Neural progenitor cell (in vitro differentiated cells): ENCODE measurements around the gene KLF8. TPM values are rescaled to one million over a fixed set of nuclear protein-coding genes. Genes with fewer than 3 reads are reported as not detected.
A peak's percentile ranks its signal among the peaks of the same experiment; 100 is the strongest.

Experiments used
- DNase-seq: peaks from one replicate; pipeline ENCODE4 v3.0.0-alpha.2; 2016; ENCODE audit warnings: low spot score
- H2AFZ ChIP-seq: fragments of 200-600 bp; sonication (generic); replicated peaks from 2 replicates; pipeline ENCODE4 v1.6.1; 2016; ENCODE audit warnings: antibody characterized with exemption
- H3F3A ChIP-seq: fragments of 200-600 bp; sonication (generic); 2 replicates; pipeline ENCODE4 v1.6.1; 2016; ENCODE audit warnings: antibody characterized with exemption, low read depth
- H3K27ac ChIP-seq: fragments of 200-600 bp; sonication (generic); 2 replicates; pipeline ENCODE4 v1.5.1; 2016; ENCODE audit warnings: mild to moderate bottlenecking
- H3K27me3 ChIP-seq: fragments of 200-600 bp; sonication (generic); 2 replicates; pipeline ENCODE4 v1.6.1; 2016; ENCODE audit warnings: mild to moderate bottlenecking, moderate library complexity
- H3K36me3 ChIP-seq: fragments of 200-600 bp; sonication (generic); 2 replicates; pipeline ENCODE4 v1.5.1; 2016
- H3K4me1 ChIP-seq: fragments of 200-600 bp; sonication (generic); 2 replicates; pipeline ENCODE4 v1.6.1; 2016; ENCODE audit warnings: mixed run types
- H3K4me2 ChIP-seq: fragments of 200-600 bp; sonication (generic); 2 replicates; pipeline ENCODE4 v1.6.1; 2016
- H3K4me3 ChIP-seq: fragments of 200-600 bp; sonication (generic); 2 replicates; pipeline ENCODE4 v1.5.1; 2016
- H3K79me2 ChIP-seq: fragments of 200-600 bp; sonication (generic); 2 replicates; pipeline ENCODE4 v1.6.1; 2016; ENCODE audit warnings: low read depth
- H3K9ac ChIP-seq: fragments of 200-600 bp; sonication (generic); 2 replicates; pipeline ENCODE4 v1.6.1; 2016
- H3K9me3 ChIP-seq: fragments of 200-600 bp; sonication (generic); 2 replicates; pipeline ENCODE4 v1.5.1; 2016; ENCODE audit warnings: low read depth
- H4K20me1 ChIP-seq: fragments of 200-600 bp; sonication (generic); 2 replicates; pipeline ENCODE4 v1.6.1; 2016; ENCODE audit warnings: low read depth
- H3K27ac Mint-ChIP-seq: 3 replicates; pipeline ENCODE4 v1.8.0; 2021; ENCODE audit warnings: mixed read lengths
- H3K27me3 Mint-ChIP-seq: 2 replicates; pipeline ENCODE4 v1.8.0; 2022; ENCODE audit warnings: low read depth, mild to moderate bottlenecking, inconsistent platforms, moderate library complexity, mixed read lengths; ENCODE audit not compliant: insufficient read depth
- H3K36me3 Mint-ChIP-seq: 3 replicates; pipeline ENCODE4 v1.8.0; 2021; ENCODE audit warnings: mixed read lengths
- H3K4me1 Mint-ChIP-seq: 3 replicates; pipeline ENCODE4 v1.8.0; 2021; ENCODE audit warnings: mixed read lengths
- H3K4me3 Mint-ChIP-seq: 3 replicates; pipeline ENCODE4 v1.8.0; 2021; ENCODE audit warnings: mild to moderate bottlenecking, moderate library complexity, mixed read lengths
- H3K9me3 Mint-ChIP-seq: 3 replicates; pipeline ENCODE4 v1.8.0; 2020; ENCODE audit warnings: mixed read lengths
- EZH2 ChIP-seq: fragments of 200-600 bp; sonication (generic); IDR thresholded peaks from 2 replicates; pipeline ENCODE4 v1.6.1; 2017; ENCODE audit warnings: antibody characterized with exemption, mild to moderate bottlenecking, moderate library complexity
- EZH2phosphoT487 ChIP-seq: fragments of 200-600 bp; sonication (generic); IDR thresholded peaks from 2 replicates; pipeline ENCODE4 v1.6.1; 2017; ENCODE audit warnings: antibody characterized with exemption
- total RNA-seq: library from RNA; depleted of rRNA; stranded (reverse); fragments of >200 nt; gene quantifications from 2 replicates; pipeline ENCODE4 v1.2.3, GENCODE V29; 2015; ENCODE audit warnings: low replicate concordance
- TF ChIP-seq, protein P1 (sequence below): fragments of 200-600 bp; sonication (generic); IDR thresholded peaks from 2 replicates; pipeline ENCODE4 v1.5.1; 2017; ENCODE audit warnings: antibody characterized with exemption, mild to moderate bottlenecking

The KLF8 gene
- total RNA-seq, 1 donor from 2014 or later: 14.8 TPM

DNA sequence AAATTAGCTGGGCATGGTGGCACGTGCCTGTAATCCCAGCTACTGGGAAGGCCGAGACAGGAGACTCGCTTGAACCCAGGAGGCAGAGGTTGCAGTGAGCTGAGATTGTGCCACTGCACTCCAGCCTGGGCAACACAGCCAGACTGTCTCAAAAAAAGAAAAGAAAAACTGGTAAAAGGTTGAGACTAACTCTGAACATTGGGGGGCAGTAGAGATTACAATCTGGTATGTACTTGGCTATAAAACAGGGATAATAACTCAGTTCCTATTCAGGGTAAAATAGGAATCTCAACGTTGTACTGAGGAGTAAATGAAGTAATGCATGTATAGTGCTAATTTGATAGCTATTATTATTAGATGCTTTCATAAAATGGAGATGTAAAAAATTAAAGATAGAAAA, 12.5 kb upstream of the KLF8 start:
- H3K36me3 ChIP-seq: no peaks in the 10 kb centered on the region
- no peak overlapping the region for H3K4me3 ChIP-seq
- no peak overlapping the region for H3K27ac ChIP-seq
- H3K4me2 ChIP-seq: no peak overlapping the region
- H3K36me3 Mint-ChIP-seq: no peaks in the 10 kb centered on the region
- DNase-seq: peak; percentile 4
- H4K20me1 ChIP-seq: no peaks in the 10 kb centered on the region
- H3K27me3 ChIP-seq: no peaks in the 10 kb centered on the region
- no peaks in the 10 kb centered on the region for H3K4me1 Mint-ChIP-seq
- H3K79me2 ChIP-seq: no peaks in the 10 kb centered on the region
- H2AFZ ChIP-seq: no peak overlapping the region
- H3K27me3 Mint-ChIP-seq: no peaks in the 10 kb centered on the region
- H3K9ac ChIP-seq: no peak overlapping the region
- no peak overlapping the region for H3K27ac Mint-ChIP-seq
- no peak overlapping the region for H3K4me3 Mint-ChIP-seq
- peaks cover 5% of the 10 kb centered on the region for H3K9me3 Mint-ChIP-seq
- peaks cover 4% of the 10 kb centered on the region for H3K9me3 ChIP-seq
- H3F3A ChIP-seq: no peaks in the 10 kb centered on the region
- TF ChIP-seq, protein P1, sequence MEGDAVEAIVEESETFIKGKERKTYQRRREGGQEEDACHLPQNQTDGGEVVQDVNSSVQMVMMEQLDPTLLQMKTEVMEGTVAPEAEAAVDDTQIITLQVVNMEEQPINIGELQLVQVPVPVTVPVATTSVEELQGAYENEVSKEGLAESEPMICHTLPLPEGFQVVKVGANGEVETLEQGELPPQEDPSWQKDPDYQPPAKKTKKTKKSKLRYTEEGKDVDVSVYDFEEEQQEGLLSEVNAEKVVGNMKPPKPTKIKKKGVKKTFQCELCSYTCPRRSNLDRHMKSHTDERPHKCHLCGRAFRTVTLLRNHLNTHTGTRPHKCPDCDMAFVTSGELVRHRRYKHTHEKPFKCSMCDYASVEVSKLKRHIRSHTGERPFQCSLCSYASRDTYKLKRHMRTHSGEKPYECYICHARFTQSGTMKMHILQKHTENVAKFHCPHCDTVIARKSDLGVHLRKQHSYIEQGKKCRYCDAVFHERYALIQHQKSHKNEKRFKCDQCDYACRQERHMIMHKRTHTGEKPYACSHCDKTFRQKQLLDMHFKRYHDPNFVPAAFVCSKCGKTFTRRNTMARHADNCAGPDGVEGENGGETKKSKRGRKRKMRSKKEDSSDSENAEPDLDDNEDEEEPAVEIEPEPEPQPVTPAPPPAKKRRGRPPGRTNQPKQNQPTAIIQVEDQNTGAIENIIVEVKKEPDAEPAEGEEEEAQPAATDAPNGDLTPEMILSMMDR: peak; percentile 35
- no peak for TF ChIP-seq EZH2
- H3K4me1 ChIP-seq: no peaks in the 10 kb centered on the region

DNA sequence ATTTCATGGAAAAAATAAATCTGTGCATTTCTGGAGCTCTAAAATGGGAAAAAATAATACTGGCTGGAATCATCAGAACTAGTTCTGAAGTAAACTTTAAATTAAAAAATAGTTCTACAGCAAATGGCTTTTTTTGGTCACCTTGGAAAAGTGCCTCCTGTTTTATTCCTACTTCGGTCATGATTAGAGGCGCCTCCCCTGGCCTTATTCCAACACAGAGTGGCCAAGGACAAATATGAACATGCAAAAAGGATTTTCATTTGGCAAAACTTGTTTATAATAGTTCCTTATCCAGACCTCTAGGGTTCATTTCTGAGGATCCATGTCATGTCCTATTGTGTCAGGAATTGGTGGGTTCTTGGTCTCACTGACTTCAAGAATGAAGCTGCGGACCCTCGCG, 11.1 kb upstream of the KLF8 start:
- Histone ChIP-seq H3K9me3 (peaks cover 4% of the 10 kb centered on the region), H3F3A (no peaks in the 10 kb centered on the region), H3K4me1 (no peaks in the 10 kb centered on the region), H3K27ac (no peak overlapping the region), H3K27me3 (no peaks in the 10 kb centered on the region), H3K9ac (no peak overlapping the region), H3K79me2 (no peaks in the 10 kb centered on the region), H3K4me3 (no peak overlapping the region), H4K20me1 (no peaks in the 10 kb centered on the region), H2AFZ (no peak overlapping the region), H3K4me2 (no peak overlapping the region), H3K36me3 (no peaks in the 10 kb centered on the region)
- Mint-ChIP-seq H3K36me3 (no peaks in the 10 kb centered on the region), H3K9me3 (peaks cover 5% of the 10 kb centered on the region), H3K27me3 (no peaks in the 10 kb centered on the region), H3K27ac (no peak overlapping the region), H3K4me1 (no peaks in the 10 kb centered on the region), H3K4me3 (no peak overlapping the region)
- TF ChIP-seq, protein P1: no peak
- TF ChIP-seq EZH2 (no peak), EZH2phosphoT487 (no peak)
- no peak for DNase-seq

DNA sequence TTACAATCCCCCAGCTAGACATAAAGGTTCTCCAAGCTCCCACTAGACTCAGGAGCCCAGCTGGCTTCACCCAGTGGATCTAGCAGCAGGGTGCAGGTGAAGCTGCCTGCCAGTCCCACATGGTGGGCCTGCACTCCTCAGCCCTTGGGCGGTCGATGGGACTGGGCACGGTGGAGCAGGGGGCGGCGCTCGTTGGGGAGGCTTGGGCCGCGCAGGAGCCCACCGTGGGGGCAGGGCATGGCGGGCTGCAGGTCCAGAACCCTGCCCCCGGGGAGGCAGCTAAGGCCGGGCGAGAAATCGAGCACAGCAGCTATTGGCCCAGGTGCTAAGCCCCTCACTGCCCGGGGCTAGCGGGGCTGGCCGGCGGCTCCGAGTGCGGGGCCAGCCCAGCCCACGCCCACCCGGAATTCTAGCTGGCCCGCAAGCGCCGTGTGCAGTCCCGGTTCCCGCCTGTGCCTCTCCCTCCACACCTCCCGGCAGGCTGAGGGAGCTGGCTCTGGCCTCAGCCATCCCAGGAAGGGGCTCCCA, 9.6 kb upstream of the KLF8 start:
- TF ChIP-seq, protein P1: no peak
- TF ChIP-seq EZH2phosphoT487 (no peak), EZH2 (no peak)
- Histone ChIP-seq H3K36me3 (no peaks in the 10 kb centered on the region), H3K9ac (no peak overlapping the region), H3K27ac (no peak overlapping the region), H3K9me3 (peaks cover 4% of the 10 kb centered on the region), H3K4me1 (no peaks in the 10 kb centered on the region), H3K4me3 (no peak overlapping the region), H3K79me2 (no peaks in the 10 kb centered on the region), H3K4me2 (no peak overlapping the region), H3K27me3 (no peaks in the 10 kb centered on the region), H4K20me1 (no peaks in the 10 kb centered on the region), H3F3A (no peaks in the 10 kb centered on the region), H2AFZ (no peak overlapping the region)
- H3K4me3 Mint-ChIP-seq: no peak overlapping the region
- no peaks in the 10 kb centered on the region for H3K36me3 Mint-ChIP-seq
- H3K4me1 Mint-ChIP-seq: no peaks in the 10 kb centered on the region
- no peak overlapping the region for H3K27ac Mint-ChIP-seq
- DNase-seq: no peak
- no peaks in the 10 kb centered on the region for H3K27me3 Mint-ChIP-seq
- H3K9me3 Mint-ChIP-seq: peaks cover 5% of the 10 kb centered on the region
